Measurements from ENCODE around the gene ZNF827. TPM values are rescaled to one million over a fixed set of nuclear protein-coding genes. Genes with fewer than 3 reads are reported as not detected.

The ZNF827 gene
- polyA plus RNA-seq, 1 donor (not counting 4 experiments of a cell fraction or from before 2014, with no cell fraction given) = 4.7 TPM

GRCh38 chr4:145886871-145887240 is 51.8 kb downstream of the ZNF827 start:
- Histone ChIP-seq H3K4me2 (ENCODE audit: control insufficient read depth, extremely low read depth, insufficient read depth, low read depth, low read length) (no peak overlapping the region), H3K27me3 (ENCODE audit: control insufficient read depth, extremely low read depth, insufficient read depth, low read length) (no peaks in the 10 kb centered on the region), H2AFZ (ENCODE audit: control insufficient read depth, low read length) (no peak overlapping the region), H3K27ac (ENCODE audit: control insufficient read depth, insufficient read depth, low read length) (no peak overlapping the region), H3K4me1 (ENCODE audit: control insufficient read depth, extremely low read depth, insufficient read depth, low read length) (peaks cover 7% of the 10 kb centered on the region), H3K9ac (ENCODE audit: control insufficient read depth, extremely low read depth, insufficient read depth, low read length) (no peak overlapping the region), H3K36me3 (ENCODE audit: control insufficient read depth in 2 of 2, extremely low read depth in 1 of 2, insufficient read depth in 2 of 2, low read length in 2 of 2) (peaks cover 5 to 8% of the 10 kb centered on the region in 2 experiments), H4K20me1 (ENCODE audit: control insufficient read depth, extremely low read depth, insufficient read depth, low read length) (no peaks in the 10 kb centered on the region), H3K9me1 (ENCODE audit: control insufficient read depth, extremely low read depth, insufficient read depth, low read length) (no peaks in the 10 kb centered on the region), H3K4me3 (ENCODE audit: control insufficient read depth in 2 of 3, extremely low read depth in 1 of 3, insufficient read depth in 2 of 3, low read depth in 1 of 3, low read length in 3 of 3) (no peak overlapping the region), H3K9me3 (ENCODE audit: control insufficient read depth, low read depth, low read length) (no peaks in the 10 kb centered on the region), H3K79me2 (ENCODE audit: control insufficient read depth, insufficient read depth, low read length) (no peaks in the 10 kb centered on the region)
- DNase-seq (ENCODE audit: low read depth, low spot score) = no peak
- dilution Hi-C loops (cut with MboI; ENCODE audit: extremely low pct_ligation_motif_present, low sequenced_read_pairs) = no loop called here
- TF ChIP-seq, protein P1, sequence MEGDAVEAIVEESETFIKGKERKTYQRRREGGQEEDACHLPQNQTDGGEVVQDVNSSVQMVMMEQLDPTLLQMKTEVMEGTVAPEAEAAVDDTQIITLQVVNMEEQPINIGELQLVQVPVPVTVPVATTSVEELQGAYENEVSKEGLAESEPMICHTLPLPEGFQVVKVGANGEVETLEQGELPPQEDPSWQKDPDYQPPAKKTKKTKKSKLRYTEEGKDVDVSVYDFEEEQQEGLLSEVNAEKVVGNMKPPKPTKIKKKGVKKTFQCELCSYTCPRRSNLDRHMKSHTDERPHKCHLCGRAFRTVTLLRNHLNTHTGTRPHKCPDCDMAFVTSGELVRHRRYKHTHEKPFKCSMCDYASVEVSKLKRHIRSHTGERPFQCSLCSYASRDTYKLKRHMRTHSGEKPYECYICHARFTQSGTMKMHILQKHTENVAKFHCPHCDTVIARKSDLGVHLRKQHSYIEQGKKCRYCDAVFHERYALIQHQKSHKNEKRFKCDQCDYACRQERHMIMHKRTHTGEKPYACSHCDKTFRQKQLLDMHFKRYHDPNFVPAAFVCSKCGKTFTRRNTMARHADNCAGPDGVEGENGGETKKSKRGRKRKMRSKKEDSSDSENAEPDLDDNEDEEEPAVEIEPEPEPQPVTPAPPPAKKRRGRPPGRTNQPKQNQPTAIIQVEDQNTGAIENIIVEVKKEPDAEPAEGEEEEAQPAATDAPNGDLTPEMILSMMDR (optimal IDR thresholded peaks at IDR 0.05 in 1 of 3, IDR thresholded peaks at IDR 0.05 in 1 of 3, conservative IDR thresholded peaks at IDR 0.05 in 1 of 3; ENCODE audit: extremely low read depth in 1 of 3, insufficient read depth in 2 of 3, low read length in 3 of 3) = no peak
- TF ChIP-seq EZH2 (IDR thresholded peaks at IDR 0.05; ENCODE audit: low read length) = no peak
- peak; percentile 36 for FAIRE-seq

DNA sequence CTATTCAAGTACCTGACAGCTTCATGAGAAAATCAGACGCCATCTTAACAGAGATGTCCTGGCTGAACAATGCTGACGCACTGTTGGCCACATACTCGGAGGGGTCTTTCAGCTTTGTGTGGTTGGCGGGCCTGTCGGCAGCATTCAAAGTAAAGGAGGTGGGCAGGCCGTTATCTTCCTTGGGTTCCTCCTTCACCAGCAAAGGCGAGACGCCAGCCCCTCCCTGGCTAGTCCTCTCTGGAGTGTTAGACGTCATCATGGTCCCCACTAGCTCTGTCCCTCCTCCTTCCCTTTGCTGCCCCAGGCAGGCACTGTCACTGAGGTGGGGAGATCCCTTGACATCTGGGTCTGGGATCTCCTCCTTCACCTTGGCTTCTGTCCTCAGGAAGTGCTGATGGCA is 53.0 kb downstream of the ZNF827 start:
- Histone ChIP-seq H4K20me1 (ENCODE audit: control insufficient read depth, extremely low read depth, insufficient read depth, low read length) (no peaks in the 10 kb centered on the region), H3K9me1 (ENCODE audit: control insufficient read depth, extremely low read depth, insufficient read depth, low read length) (no peaks in the 10 kb centered on the region), H3K9ac (ENCODE audit: control insufficient read depth, extremely low read depth, insufficient read depth, low read length) (no peak overlapping the region), H3K79me2 (ENCODE audit: control insufficient read depth, insufficient read depth, low read length) (no peaks in the 10 kb centered on the region), H2AFZ (ENCODE audit: control insufficient read depth, low read length) (no peak overlapping the region), H3K9me3 (ENCODE audit: control insufficient read depth, low read depth, low read length) (no peaks in the 10 kb centered on the region), H3K4me1 (ENCODE audit: control insufficient read depth, extremely low read depth, insufficient read depth, low read length) (peaks cover 17% of the 10 kb centered on the region), H3K4me3 (ENCODE audit: control insufficient read depth in 2 of 3, extremely low read depth in 1 of 3, insufficient read depth in 2 of 3, low read depth in 1 of 3, low read length in 3 of 3) (no peak overlapping the region), H3K27ac (ENCODE audit: control insufficient read depth, insufficient read depth, low read length) (no peak overlapping the region), H3K36me3 (ENCODE audit: control insufficient read depth in 2 of 2, extremely low read depth in 1 of 2, insufficient read depth in 2 of 2, low read length in 2 of 2) (peaks cover 5 to 8% of the 10 kb centered on the region in 2 experiments), H3K27me3 (ENCODE audit: control insufficient read depth, extremely low read depth, insufficient read depth, low read length) (no peaks in the 10 kb centered on the region), H3K4me2 (ENCODE audit: control insufficient read depth, extremely low read depth, insufficient read depth, low read depth, low read length) (no peak overlapping the region)
- DNase-seq (ENCODE audit: low read depth, low spot score) (no peak), FAIRE-seq (no peak)
- TF ChIP-seq, protein P1 (optimal IDR thresholded peaks at IDR 0.05 in 1 of 3, IDR thresholded peaks at IDR 0.05 in 1 of 3, conservative IDR thresholded peaks at IDR 0.05 in 1 of 3; ENCODE audit: extremely low read depth in 1 of 3, insufficient read depth in 2 of 3, low read length in 3 of 3) = no peak
- TF ChIP-seq EZH2 (IDR thresholded peaks at IDR 0.05; ENCODE audit: low read length) = no peak
- dilution Hi-C loops (cut with MboI; ENCODE audit: extremely low pct_ligation_motif_present, low sequenced_read_pairs) = no loop called here
